GM19099 (cell line): Measurements from ENCODE around the gene DDX41.

Experiments
- POLR2A ChIP-seq: IDR thresholded peaks from 3 replicates; pipeline ENCODE4 v1.6.1; 2011; ENCODE audit warnings: low read depth; ENCODE audit not compliant: insufficient read length; ENCODE audit errors: extremely low read depth

DDX41 gene

DNA sequence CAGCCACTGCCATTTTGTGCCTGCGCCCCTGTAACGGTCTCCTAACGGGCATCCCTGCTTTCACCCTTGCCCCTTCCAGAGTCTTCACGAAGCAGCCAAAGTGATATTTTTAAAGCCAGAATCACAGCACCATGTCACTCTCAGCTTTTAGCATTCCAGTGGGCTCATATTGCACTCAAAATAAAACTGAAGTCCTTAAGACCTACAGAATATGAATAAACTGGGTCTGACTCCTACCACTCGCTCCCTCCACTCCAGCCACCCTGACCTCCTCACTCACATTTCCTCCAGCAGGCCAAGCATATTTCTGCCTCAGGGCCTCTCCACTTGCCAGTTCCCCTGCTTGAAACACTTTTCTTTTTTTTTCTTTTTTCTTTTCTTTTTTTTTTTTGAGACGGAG, 16.9 kb downstream of the DDX41 start:
- no peak for TF ChIP-seq POLR2A

DNA sequence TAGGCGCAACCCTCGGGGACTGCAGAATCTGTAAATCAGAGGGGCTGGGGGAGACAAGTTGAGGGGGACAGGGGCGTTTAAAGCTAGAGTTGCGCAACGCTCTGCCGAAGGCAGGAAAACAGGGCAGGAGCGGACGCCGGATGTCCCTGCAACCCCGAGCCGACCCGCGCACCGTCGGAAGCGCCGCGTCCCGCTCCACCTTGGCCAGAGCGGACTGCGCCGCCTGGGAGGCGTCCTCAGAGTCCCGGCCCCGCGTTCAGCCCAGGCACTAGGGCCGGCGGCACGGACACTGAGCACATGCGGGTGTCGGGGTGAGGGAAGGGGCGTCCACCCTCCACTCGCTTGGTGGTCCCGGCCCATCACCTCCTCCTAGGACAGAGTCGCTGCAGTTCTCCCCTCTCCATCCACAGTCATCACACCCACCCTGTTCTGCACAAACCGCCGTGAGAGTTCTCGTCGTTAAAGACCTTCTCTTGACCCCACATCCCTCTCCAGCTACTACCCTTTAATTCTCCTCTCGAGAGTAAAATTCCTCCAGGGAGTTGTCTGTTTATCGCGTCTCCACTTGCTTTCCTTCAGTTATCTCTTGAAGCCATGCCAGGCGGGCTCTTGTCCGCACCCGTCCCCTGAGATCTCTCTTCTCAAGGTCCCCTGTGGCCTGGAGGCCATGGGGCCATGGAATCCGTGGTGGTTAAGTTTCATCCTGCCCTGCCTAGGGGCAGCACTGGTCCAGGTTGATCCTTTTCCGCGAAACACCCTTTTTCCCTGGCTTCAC, 18.6 kb downstream of the DDX41 start:
- no peak for TF ChIP-seq POLR2A

DNA sequence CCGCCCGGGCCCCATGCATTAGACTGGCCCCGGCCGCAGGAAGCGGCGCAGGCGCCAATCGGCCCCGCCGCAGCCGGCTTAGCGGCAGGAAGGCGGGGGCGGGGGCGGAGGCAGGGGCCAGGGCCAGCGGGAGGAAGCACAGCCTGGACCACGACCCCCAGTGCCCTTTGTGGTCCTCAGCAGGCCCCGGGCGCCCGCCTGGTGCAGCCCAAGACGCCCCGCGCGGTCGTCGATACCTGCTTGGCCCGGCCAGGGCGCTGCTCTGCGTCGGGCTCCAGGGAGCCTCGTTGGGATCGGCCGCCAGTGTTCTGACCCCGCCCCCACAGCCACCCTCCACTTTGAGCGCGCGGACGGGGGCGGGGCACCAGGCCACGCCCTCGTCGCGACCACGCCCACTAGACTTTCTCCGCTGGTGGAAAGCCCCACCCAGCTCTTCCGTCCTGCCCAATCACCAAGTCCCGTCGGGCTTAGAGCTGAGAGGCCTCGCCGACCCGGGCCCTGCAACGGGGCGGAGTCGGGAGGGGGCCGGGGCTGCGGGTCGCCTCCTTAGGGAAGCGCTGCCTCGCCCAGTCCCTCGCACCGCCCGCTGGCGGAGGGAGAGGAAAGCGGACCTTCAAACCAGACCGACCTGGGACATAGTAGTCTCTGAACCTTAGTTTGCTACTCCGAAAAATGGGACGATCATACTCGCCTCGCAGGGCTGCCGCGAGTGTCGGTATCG, 19.3 kb downstream of the DDX41 start, which contains the start of gene PDLIM7:
PDLIM7 (minus strand) TSS at position 313 of the 721 bp plus-strand sequence. CDS start 1,092 bp downstream, outside the sequence.
- peak; percentile 93 for TF ChIP-seq POLR2A

DNA sequence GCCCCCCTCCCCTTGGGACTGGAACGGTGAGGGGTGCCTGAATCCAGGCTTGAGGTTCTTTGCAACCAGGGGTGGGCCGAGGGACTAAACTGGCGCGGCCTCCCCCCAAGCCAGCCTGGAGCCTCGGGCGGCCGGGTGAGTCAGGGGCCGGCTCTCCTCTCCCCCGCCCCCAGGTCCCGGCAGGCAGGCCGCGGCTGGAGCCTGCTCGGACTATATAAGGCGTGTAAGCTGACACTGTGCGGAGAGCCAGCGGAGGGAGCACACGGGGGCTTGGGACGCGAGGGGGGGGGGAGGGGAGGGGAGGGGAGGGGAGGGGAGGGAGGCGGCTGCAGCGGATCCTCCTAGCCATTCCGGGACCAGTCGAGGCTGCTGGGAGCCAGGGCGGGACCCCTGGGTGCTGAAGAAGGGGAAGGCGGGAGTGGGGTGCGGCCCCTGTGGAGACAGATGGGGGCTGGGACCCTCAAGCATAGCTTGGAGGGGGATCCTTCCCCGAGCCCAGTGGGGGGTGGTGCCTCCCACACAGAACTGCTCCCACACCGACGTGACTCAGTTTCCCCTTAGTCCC, 20.0 kb downstream of the DDX41 start:
- no peak for TF ChIP-seq POLR2A

DNA sequence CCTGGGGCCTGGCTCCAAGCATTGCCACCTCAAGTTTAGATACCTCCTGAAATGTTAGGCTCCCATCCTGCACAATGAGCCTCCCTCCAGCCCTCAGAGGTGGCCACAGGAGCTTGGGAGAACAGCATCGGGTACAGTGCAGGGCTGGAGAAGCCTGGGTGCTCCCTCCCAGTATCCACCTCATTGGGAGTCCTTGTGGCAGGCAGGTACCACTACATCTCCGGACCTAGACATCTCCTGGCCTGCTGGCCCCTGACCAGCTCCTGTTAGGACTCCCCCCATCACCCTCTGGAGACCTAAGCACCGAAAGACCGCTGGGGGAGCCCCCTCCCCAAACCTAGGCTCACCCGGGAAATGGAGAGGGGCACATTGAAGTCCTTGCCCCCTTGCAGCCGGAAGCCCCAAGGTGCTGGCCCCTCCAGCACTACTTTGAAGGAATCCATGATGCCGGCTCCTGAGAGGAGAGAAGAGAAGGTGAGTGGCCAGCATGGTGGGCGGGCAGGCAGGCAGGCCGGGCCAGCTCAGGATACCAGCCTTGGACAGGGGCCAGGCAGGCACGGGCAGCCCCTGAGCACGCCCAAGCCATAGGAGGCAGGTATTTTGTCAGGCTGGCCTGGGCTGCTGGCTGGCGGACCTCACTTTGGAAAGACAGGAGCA, 20.6 kb downstream of the DDX41 start:
- no peak for TF ChIP-seq POLR2A

DNA sequence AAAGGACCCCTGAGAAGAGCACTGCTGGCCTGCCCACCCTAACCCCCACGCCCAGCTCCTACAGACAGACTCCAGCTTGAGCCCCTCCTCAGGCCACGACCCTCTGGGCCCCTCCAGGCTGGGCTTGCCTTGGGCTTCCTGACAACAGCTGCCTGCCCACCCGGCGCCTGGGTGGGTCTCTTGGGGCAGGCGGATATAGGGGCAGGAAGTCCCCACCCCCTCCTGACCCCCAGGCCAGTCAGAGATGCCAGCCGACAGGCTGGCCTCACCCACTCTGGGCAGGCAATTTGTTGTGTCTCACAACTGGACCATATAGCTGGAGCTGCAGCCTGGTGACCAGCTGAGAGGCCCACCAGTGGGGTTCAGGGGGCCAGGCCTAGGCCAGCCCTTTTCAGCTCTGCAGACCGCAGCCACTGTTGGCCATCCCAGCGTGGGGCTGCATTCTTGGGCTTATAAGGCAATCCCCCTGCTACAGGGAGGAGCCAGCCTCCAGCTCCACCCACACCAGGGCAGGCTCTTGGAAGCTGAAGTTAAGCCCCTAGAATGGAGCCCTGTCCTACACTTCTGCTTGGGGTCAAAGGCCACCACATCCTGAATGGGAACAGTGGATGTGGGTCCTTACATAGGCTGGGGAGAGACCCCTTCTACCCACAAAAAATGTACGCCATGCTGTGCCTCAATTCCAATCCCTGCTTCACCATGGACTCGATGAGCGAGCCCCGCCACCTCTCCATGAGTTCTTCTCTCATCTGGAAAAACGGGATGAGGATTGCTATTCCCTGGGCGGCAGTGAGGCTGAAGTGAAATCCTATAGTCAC, 21.3 kb downstream of the DDX41 start:
- no peak for TF ChIP-seq POLR2A

DNA sequence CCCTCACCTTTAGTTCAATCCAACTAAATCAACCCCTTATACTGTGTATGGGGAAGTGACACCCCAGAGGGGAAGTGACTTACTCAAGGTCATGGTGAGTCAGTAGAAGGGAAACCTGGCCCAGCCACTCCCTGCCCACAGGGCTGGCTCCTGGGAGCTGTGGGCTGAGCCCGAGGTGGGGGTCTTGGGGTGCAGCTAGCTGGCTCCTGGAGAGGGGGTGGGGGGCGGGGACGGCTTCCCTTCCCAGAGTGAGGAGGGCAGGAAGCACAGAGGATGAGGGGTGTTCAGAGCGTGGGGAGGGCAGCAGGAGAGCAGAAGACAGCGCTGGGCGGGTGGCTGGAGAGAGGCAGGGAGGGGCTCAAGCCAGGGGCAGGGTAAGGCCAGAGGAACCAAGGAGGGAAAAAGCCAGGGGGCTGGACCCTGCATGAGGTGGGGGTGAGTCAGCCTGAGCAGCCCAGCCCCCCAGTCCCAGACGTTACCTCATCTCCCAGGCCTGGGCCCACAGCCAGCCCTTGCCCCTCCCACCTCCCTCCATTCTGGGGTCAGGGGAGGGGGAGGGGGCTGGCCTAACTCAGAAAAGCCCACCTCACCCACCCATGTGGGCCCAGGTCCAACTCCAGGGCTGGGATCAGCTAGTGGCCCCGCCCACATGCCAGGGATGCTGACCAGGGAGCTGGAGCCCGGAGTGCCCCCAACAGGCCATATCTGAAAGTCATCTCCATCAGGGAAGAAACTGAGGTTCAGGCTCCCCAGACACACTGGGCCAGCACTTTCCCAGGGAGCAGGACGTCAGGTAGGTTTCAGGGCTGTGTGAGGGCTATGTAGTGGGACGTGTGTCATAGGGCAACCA, 22.2 kb downstream of the DDX41 start:
- TF ChIP-seq POLR2A: no peak

DNA sequence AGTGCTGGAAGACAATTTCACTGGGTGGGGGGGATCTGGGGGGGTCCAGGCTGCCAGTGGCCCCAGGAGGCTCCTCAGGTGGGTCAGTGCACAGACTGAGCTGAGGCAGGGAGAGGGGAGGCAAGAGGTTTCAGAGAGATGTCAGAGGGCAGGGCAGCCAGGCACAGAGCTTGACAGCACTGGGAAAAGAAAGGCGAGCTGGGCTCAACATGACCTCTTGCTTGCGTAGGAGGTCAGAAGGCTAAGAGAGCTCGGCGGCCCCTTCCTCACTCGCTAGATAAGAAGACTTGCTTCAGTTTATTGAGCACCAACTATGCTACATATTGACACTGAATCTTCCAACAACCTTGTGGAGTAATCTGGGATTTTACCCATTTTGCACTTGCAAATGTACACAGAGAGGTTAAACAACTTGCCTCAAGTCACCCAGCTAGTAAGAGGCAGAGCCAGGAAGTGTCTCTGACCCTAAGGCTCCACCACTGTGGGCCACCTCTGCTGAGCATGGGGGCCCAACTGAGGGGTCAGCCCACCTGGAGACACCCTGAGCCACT, 22.9 kb downstream of the DDX41 start:
- TF ChIP-seq POLR2A: no peak

DNA sequence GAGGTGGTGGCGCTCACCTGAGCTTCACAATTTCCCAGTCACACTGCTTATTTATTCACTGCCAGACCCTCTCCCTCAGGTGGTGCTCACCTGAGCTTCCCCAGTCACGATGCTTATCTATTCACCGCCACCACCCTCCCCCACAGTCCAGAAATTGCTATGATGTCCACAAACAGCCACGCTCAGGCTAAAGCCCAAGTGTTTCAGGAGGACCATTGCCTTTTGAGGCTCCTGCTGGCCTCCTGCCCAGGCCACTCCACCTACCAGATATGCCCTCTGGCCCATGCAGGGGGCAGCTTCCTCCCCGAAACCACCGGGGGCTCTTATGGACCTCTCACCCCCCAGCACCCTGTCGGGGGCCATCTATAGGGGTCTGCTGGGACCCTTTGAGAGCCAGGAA, 23.9 kb downstream of the DDX41 start:
- no peak for TF ChIP-seq POLR2A

DNA sequence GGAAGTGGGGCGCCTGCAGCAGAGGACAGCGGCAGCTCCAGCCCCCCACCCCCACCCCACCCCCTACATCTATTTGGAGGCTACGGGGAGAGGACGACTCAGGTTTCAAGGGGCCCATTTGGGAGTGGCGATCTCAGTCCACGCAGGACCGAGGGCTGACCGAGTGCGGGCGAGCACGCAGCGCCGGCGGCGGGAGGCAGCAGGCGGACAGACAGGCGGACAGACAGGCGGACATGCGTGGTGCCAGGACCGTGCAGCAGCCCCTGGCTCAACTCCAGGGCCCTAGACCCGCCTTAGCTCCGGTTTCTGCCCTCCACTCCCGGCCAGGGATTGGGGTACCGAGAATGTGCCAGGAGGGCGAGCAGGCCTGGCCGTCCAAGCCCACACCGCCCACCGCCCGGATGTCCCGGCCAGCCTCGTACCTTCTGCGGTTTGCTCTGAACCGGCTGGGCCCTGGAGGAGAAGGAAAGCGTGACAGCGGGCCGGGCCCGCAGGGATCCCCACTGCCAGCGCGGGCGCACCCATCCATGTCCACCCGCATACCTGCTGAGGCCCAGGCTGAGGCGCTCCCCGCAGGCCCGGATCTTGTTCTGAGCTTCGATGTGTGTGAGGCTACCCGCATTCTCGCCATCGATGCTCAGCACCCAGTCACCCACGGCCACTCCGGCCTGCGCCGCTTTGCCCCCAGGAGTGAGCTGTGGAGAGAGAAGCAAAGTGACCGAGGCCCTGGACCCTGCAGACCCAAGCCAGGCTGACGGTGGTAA, 24.6 kb downstream of the DDX41 start:
- no peak for TF ChIP-seq POLR2A

DNA sequence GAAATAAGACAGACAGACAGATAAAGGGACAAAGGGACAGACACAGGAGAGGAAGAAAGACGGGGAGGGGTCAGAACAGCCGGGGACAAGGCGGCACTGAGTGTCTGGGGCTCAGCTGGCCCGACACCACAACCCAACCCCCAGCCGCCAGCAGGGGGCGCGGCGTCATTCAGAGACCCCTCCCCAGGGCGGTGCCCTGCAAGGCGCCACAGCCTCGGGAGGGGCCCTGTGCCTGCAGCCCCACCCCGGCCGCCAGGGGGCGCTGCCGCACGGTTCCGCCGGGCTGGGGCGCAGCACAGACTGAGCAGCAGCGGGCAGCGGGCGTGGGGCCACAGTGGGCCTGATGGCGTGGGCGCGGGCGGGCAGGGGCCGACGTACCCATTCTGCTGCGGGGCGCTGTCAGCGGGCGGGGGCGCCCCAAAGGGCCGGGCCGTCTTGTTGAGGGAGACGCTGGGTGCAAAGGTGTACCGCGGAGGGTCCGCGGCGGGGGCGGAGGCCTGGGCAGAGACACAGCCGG, 25.3 kb downstream of the DDX41 start:
- TF ChIP-seq POLR2A: no peak

DNA sequence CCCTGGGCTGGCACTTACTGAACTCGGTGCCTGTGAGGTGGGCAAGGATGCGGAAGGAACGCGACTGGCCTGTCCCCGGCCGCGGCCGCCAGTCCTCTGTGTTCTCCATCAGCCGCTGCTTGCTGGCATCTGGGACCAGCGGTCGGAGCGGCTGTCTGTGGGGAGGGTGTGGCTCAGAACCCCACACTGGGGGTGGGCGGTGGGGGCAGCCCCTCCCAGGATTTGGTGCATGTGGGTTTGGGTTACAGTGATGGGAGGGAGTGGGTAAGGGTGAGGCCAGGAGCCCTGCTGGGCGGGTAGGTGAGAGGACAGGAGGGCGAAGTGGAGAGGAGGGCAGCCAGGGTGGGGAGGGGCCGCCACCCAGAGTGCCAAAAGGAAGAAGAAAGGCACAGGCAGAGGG, 25.8 kb downstream of the DDX41 start:
- TF ChIP-seq POLR2A: no peak

DNA sequence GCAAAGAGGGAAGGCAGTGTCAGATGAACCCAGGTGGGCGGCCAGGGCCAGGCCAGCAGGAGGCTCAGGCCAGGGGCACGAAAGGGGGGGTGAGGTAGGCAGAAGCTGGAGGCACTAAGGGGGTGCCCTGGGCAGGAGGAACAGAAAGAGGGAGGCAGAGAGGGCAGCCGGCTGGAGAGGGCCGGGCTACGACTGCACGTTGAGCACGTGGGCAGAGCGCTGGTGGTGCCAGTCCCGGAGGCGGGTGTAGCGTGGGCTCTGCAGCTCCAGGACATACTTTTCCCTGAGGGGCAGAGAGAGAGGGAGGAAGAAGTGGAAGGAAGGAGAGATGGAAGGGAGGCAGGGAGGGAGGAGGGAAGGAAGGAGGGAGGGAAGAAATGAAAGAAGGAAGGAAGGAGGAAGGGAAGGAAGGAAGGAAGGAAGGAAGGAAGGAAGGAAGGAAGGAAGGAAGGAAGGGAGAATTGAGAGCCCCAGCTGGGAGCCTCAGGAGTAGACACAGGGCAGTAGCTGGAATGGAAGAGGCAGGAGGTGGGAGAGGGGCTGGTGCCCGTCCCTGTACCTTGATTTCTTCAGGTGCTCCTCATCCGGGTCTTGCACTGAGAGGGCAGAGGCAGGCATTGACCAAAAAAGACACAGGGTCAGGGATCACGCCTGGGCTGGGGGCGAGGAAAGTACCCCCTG, 26.3 kb downstream of the DDX41 start:
- no peak for TF ChIP-seq POLR2A
